HepG2 (cell line): Measurements from ENCODE around the gene SP4. TPM values are rescaled to one million over a fixed set of nuclear protein-coding genes. Genes with fewer than 3 reads are reported as not detected.

ENCODE experiments used
- ATAC-seq: fragments of 200-7000 bp; cut with Tn5 transposase; 3 replicates; pipeline ENCODE4 v1.9.1; 2020; ENCODE audit warnings: mild to moderate bottlenecking, moderate library complexity
- BruUV-seq: library from RNA; stranded (reverse); fragments of 400-500 nt; replicated peaks from 2 replicates; lab custom pipeline; 2021; lab: Mats Ljungman, UMichigan
- CTCF ChIA-PET: fragments of 300-600 bp; formaldehyde crosslinking; extraction: SDS; loops from one replicate; lab custom pipeline; 2021; ENCODE audit warnings: low total read pairs, inconsistent platforms, low intra/inter-chr PET ratio; lab: Yijun Ruan, JAX
- POLR2A ChIA-PET: fragments of 350-600 bp; sonication (Branson Sonifier 250); formaldehyde crosslinking; loops from one replicate; lab custom pipeline; 2020; ENCODE audit warnings: antibody characterized with exemption, inconsistent platforms; lab: Yijun Ruan, JAX
- DNase-seq: peaks from one replicate; pipeline ENCODE4 v3.0.0-alpha.2; 2015; ENCODE audit warnings: low spot score
- FAIRE-seq: peaks from 3 replicates; lab custom pipeline; 2011; peaks lifted over from hg19 to GRCh38; lab: Jason Lieb, UNC
- H2AFZ ChIP-seq: one replicate; pipeline ENCODE4 v1.6.1; 2011; ENCODE audit warnings: low read length, inconsistent platforms
- H3K27ac ChIP-seq: fragments of 300-600 bp; 3 replicates; pipeline ENCODE4 v1.8.0; 2011; ENCODE audit warnings: mixed run types, mild to moderate bottlenecking, mixed read lengths, low read length, inconsistent platforms; ENCODE audit not compliant: insufficient read depth; ENCODE audit errors: extremely low read length
- H3K27me3 ChIP-seq, 2 experiments: fragments of 200-600 bp in 1 of 2; 2 replicates in 1 of 2; 3 replicates in 1 of 2; pipeline versions ENCODE4 v1.6.0 to v1.8.0; 2011; ENCODE audit warnings: low read length in 2 of 2, mild to moderate bottlenecking in 2 of 2, moderate library complexity in 2 of 2, inconsistent platforms in 1 of 2; ENCODE audit not compliant: insufficient read depth in 2 of 2, control insufficient read depth in 1 of 2
- H3K36me3 ChIP-seq, 2 experiments: fragments of 200-600 bp in 1 of 2; replicated peaks in 1 of 2; 2 replicates in 1 of 2; 3 replicates in 1 of 2; pipeline versions ENCODE4 v1.5.1 to v1.8.0; 2011; ENCODE audit warnings: low read length in 2 of 2, inconsistent platforms in 1 of 2; ENCODE audit not compliant: insufficient read depth in 2 of 2, control insufficient read depth in 1 of 2
- H3K4me1 ChIP-seq: 2 replicates; pipeline ENCODE4 v1.5.1; 2012; ENCODE audit warnings: low read length, inconsistent platforms; ENCODE audit not compliant: insufficient read depth
- H3K4me2 ChIP-seq: 2 replicates; pipeline ENCODE4 v1.6.0; 2011; ENCODE audit warnings: low read depth, low read length, inconsistent platforms
- H3K4me3 ChIP-seq, 3 experiments: fragments of 200-600 bp in 1 of 3; sonication (generic), shearing (Covaris generic) in 1 of 3; replicated peaks in 1 of 3; 2 replicates each; pipeline ENCODE4 v1.5.1; 2011 to 2016; ENCODE audit warnings: low read length in 3 of 3, inconsistent platforms in 2 of 3, low read depth in 2 of 3, mild to moderate bottlenecking in 2 of 3, control low read depth in 1 of 3, mixed read lengths in 1 of 3; ENCODE audit not compliant: insufficient read depth in 1 of 3
- H3K79me2 ChIP-seq: one replicate; pipeline ENCODE4 v1.6.1; 2011; ENCODE audit warnings: low read length, inconsistent platforms; ENCODE audit not compliant: insufficient read depth
- H3K9ac ChIP-seq: 2 replicates; pipeline ENCODE4 v1.6.0; 2011; ENCODE audit warnings: mild to moderate bottlenecking, low read depth, low read length, inconsistent platforms; ENCODE audit not compliant: insufficient read depth
- H3K9me3 ChIP-seq: 2 replicates; pipeline ENCODE4 v1.5.1; 2012; ENCODE audit warnings: mild to moderate bottlenecking, low read length
- H4K20me1 ChIP-seq: 2 replicates; pipeline ENCODE4 v1.6.0; 2011; ENCODE audit warnings: inconsistent platforms, mild to moderate bottlenecking, low read length, moderate library complexity; ENCODE audit not compliant: insufficient read depth
- CTCF ChIP-seq: sonication (generic); formaldehyde crosslinking; IDR thresholded peaks from 2 replicates; pipeline ENCODE4 v1.5.0; 2020; ENCODE audit warnings: mild to moderate bottlenecking, missing genetic modification reagents, moderate library complexity
- E2F1 ChIP-seq: sonication (generic); formaldehyde crosslinking; IDR thresholded peaks from 2 replicates; pipeline ENCODE4 v1.5.0; 2020; ENCODE audit warnings: missing genetic modification reagents
- FOXO4 ChIP-seq: sonication (generic); formaldehyde crosslinking; conservative IDR thresholded peaks from 2 replicates; pipeline ENCODE4 v1.8.1; 2023; ENCODE audit warnings: missing genetic modification reagents
- IRF1 ChIP-seq: sonication (generic); formaldehyde crosslinking; IDR thresholded peaks from 2 replicates; pipeline ENCODE4 v1.4.0; 2020; ENCODE audit warnings: low read depth, mild to moderate bottlenecking, missing genetic modification reagents
- RBM39 ChIP-seq: fragments of 200-400 bp; formaldehyde crosslinking; IDR thresholded peaks from one replicate; pipeline ENCODE4 v1.6.1; 2018; ENCODE audit warnings: antibody characterized with exemption, mild to moderate bottlenecking, low read depth, low read length; ENCODE audit not compliant: poor library complexity, severe bottlenecking
- RELA ChIP-seq: sonication (generic); formaldehyde crosslinking; IDR thresholded peaks from 2 replicates; pipeline ENCODE4 v1.4.0; 2020; ENCODE audit warnings: missing genetic modification reagents
- SNAPC5 ChIP-seq: sonication (generic); formaldehyde crosslinking; IDR thresholded peaks from 2 replicates; pipeline ENCODE4 v1.8.1; 2023; ENCODE audit warnings: mild to moderate bottlenecking, missing genetic modification reagents, borderline replicate concordance
- XBP1 ChIP-seq: sonication (generic); formaldehyde crosslinking; IDR thresholded peaks from 2 replicates; pipeline ENCODE4 v1.5.0; 2020; ENCODE audit warnings: missing genetic modification reagents
- ZBTB10 ChIP-seq: sonication (generic); formaldehyde crosslinking; IDR thresholded peaks from 2 replicates; pipeline ENCODE4 v1.4.0; 2020; ENCODE audit warnings: missing genetic modification reagents, borderline replicate concordance
- ZNF800 ChIP-seq: sonication (generic); formaldehyde crosslinking; IDR thresholded peaks from 2 replicates; pipeline ENCODE4 v1.4.0; 2020; ENCODE audit warnings: missing genetic modification reagents
- ZSCAN22 ChIP-seq: sonication (generic); formaldehyde crosslinking; IDR thresholded peaks from 2 replicates; pipeline ENCODE4 v1.4.0; 2020; ENCODE audit warnings: mild to moderate bottlenecking, missing genetic modification reagents
- ZZZ3 ChIP-seq: sonication (generic); formaldehyde crosslinking; IDR thresholded peaks from 2 replicates; pipeline ENCODE4 v1.4.0; 2020; ENCODE audit warnings: missing genetic modification reagents, mild to moderate bottlenecking, borderline replicate concordance
- WGBS: methylation state at CpG from one replicate; pipeline ENCODE4 v1.1.6; 2017; ENCODE audit warnings: low lambda C conversion rate; 5-methylcytosine and 5-hydroxymethylcytosine counted together
- in situ Hi-C: cut with HindIII; loops from 2 replicates; pipeline ENCODE4 v1.10.0; 2017; ENCODE audit warnings: low pct_unique_long_range_greater_than_20kb; ENCODE audit not compliant: extremely low pct_ligation_motif_present
- intact Hi-C: fragments of 100-400 bp; cut with micrococcal nuclease; formaldehyde crosslinking; loops from one replicate; pipeline ENCODE4 v1.10.0; 2022; ENCODE audit not compliant: unreplicated experiment
- polyA plus RNA-seq, 8 experiments: library from polyadenylated mRNA; depleted of rRNA in 3 of 8; stranded (reverse) in 7 of 8; unstranded in 1 of 8; fragments of >200 nt; fragmentation: Illumina TruSeq in 4 of 8; extraction: Trizol in 4 of 8; gene quantifications; 2 replicates each; pipeline versions ENCODE4 v1.2.1 to v1.2.3, GENCODE V29; 2011 to 2016; ENCODE audit warnings: low read depth in 4 of 8, missing spikeins in 1 of 8, mixed read lengths in 1 of 8; ENCODE audit not compliant: insufficient read depth in 1 of 8
- total RNA-seq, 5 experiments: library from RNA; depleted of rRNA; stranded (reverse); fragments of >200 nt; fragmentation: Illumina TruSeq; extraction: Trizol; gene quantifications; 2 replicates each; pipeline ENCODE4 v1.2.3, GENCODE V29; 2016; ENCODE audit warnings: low read depth in 1 of 5

SP4 gene
- total and polyA plus RNA-seq, 2 of the 13 experiments (the other 11 are each of a cell fraction or from before 2014, with no cell fraction given): 2.7 to 4.8 TPM

- Histone ChIP-seq H3K4me2 (no peak overlapping the region), H4K20me1 (no peaks in the 10 kb centered on the region), H3K79me2 (no peaks in the 10 kb centered on the region), H3K27me3 (no peaks in the 10 kb centered on the region), H3K9me3 (peaks cover 8% of the 10 kb centered on the region), H3K4me3 (no peak overlapping the region), H3K4me1 (no peaks in the 10 kb centered on the region), H2AFZ (no peak overlapping the region), H3K9ac (no peak overlapping the region), H3K27ac (no peak overlapping the region), H3K36me3 (no peaks in the 10 kb centered on the region)
- 3% methylated on average over 1 of the region's 1 CpG for WGBS
- FAIRE-seq: no peak
- no peak for DNase-seq
- ATAC-seq: no peak
- POLR2A ChIA-PET: no interaction called here
- intact Hi-C loops (no loop called here), in situ Hi-C loops (loop anchor here (25.0 kb wide), 2 partner anchors 238 to 737 kb away; partner anchors contain the start of gene SP8)
- CTCF ChIA-PET: no interaction called here
- no TSS peak for BruUV-seq
- TF ChIP-seq RELA (CRISPR knock-in tag) (no peak), RBM39 (no peak), SNAPC5 (CRISPR knock-in tag) (no peak), IRF1 (no peak), CTCF (CRISPR knock-in tag) (no peak), E2F1 (no peak), ZBTB10 (no peak), ZSCAN22 (CRISPR knock-in tag) (no peak), ZNF800 (CRISPR knock-in tag) (no peak), FOXO4 (CRISPR knock-in tag) (no peak), ZZZ3 (CRISPR knock-in tag) (no peak), XBP1 (no peak)
Measured at GRCh38 chr7:21524680-21525079, 96.8 kb downstream of the SP4 start.
